Choroid plexus epithelial cell (primary cell): ENCODE measurements around the gene C5.

Experiments used
- DNase-seq: peaks from one replicate; pipeline ENCODE4 v3.0.0-alpha.2; 2010; ENCODE audit warnings: low read depth
- H3K4me3 ChIP-seq: 2 replicates; pipeline ENCODE4 v1.5.1; 2011; ENCODE audit warnings: low read depth, mild to moderate bottlenecking, control low read depth, low read length, moderate library complexity
- TF ChIP-seq, protein P1 (sequence below): conservative IDR thresholded peaks from 2 replicates; pipeline ENCODE4 v1.5.1; 2011; ENCODE audit warnings: low read depth, mild to moderate bottlenecking, control low read depth, inconsistent platforms, low read length, moderate library complexity

The C5 gene

DNA sequence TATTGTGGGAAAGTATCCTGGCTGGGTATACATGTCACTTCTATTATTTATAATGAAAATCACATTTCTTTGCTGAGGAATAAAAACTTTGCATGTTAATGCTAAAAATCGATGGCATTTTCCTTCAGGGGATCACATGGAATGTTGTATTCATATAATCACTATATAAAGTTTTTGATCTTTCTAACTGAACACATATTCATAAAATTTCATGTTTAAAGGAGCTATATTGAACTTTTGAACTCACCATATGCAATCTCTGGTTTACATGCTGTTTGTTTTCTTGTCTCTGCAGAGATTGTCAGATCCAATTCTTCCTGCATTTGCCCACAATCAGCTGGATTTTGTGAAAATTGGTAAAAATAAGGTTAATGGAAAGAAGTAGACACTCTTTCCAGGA is 90.1 kb downstream of the C5 start:
- TF ChIP-seq, protein P1, sequence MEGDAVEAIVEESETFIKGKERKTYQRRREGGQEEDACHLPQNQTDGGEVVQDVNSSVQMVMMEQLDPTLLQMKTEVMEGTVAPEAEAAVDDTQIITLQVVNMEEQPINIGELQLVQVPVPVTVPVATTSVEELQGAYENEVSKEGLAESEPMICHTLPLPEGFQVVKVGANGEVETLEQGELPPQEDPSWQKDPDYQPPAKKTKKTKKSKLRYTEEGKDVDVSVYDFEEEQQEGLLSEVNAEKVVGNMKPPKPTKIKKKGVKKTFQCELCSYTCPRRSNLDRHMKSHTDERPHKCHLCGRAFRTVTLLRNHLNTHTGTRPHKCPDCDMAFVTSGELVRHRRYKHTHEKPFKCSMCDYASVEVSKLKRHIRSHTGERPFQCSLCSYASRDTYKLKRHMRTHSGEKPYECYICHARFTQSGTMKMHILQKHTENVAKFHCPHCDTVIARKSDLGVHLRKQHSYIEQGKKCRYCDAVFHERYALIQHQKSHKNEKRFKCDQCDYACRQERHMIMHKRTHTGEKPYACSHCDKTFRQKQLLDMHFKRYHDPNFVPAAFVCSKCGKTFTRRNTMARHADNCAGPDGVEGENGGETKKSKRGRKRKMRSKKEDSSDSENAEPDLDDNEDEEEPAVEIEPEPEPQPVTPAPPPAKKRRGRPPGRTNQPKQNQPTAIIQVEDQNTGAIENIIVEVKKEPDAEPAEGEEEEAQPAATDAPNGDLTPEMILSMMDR = no peak
- DNase-seq = no peak
- no peak overlapping the region for H3K4me3 ChIP-seq

DNA sequence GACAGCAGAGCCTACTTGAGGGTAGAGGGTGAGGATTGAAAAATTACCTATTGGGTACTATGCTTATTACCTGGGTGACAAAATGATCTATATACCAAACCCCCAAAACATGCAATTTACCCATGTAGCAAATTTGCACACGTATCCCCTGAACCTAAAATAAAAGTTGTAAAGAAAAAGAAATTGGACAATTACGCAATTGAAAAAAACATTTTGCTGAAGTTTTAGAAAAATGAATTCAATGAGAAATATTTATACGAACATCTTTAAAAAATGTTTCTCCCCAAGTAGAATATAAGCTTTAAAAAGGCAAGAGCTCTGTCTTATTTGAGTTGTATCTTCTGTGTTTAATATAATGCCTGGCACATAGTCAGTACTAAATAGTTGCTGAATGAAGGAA is 93.2 kb downstream of the C5 start:
- no peak overlapping the region for H3K4me3 ChIP-seq
- no peak for DNase-seq
- TF ChIP-seq, protein P1 = no peak

DNA sequence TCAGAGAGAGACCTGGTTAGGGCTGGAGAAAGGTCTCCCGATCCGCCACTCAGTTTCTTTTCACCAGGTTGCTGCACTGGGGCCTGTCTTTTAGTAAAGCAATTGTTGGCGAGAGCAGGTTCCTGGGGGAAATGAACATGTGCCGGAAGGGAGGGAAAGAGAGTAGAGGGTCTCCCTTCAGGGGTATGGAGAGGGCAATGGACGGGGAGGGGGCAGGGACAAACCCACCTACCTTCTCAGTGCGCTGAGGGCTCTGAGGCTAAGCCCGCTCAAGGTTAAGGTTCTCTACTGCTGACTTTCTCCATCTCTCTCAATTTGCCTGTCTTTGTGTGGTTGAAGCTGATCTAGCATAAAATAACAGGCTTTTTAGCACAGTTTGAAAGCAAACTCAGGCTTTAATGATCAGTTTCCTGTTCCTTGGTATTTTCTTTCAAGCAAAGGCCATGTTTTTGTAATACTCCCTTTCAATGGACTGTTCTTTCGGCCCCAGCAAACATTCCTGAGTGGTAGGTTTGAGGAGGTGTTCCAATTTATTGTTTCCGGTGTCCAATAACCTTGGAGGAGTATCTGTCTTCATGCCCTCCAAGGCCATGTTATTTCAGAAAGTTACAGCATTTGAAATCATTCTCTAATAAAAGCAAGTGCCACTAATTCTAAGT is 98.0 kb downstream of the C5 start:
- TF ChIP-seq, protein P1 = no peak
- DNase-seq = no peak
- no peak overlapping the region for H3K4me3 ChIP-seq

GRCh38 chr9:120950421-120951388 is 99.4 kb downstream of the C5 start:
- no peak for DNase-seq
- no peak overlapping the region for H3K4me3 ChIP-seq
- TF ChIP-seq, protein P1 = no peak

DNA sequence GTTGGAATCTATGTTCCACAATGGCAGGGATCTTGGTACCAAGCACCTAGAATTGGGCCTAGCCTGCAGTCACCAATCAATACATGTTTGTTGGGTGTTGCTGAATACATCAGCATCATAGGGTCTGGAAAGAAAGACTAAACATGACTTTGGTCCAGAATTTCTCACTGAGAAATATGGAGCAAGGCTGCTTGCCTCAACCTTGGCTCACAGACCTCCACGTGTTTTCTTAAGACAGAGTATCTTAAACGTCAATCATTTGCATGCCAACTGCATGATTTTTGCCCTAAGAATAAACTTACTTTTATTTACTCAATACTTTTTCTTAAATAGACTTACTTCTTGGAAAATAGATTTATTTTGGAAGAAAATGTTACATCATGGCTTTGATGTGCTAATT is 100.8 kb downstream of the C5 start:
- TF ChIP-seq, protein P1 = no peak
- H3K4me3 ChIP-seq = no peak overlapping the region
- DNase-seq = no peak

DNA sequence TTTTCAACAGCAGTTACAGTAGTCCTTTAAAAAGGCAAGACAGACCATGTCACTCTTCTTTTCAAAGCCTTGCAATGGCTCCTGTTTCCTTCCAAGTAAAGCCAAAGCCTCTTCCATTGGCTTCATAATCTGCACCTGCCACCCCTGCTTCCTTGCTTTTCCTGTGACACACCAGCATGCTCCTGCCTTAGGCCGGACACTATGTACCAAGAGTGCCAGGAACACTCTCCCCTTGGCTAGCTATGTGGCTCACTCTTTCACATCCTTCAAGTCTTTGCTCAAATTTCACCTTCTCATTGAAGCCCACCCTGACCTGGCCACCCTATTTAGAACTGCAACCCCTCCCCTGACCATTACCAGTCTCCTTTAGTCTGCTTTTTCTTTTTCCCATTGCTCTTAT is 101.3 kb downstream of the C5 start:
- no peak overlapping the region for H3K4me3 ChIP-seq
- TF ChIP-seq, protein P1 = no peak
- DNase-seq = no peak
